Aortic smooth muscle cell (primary cell): ENCODE data around the gene ARAF. TPM values are rescaled to one million over a fixed set of nuclear protein-coding genes. Genes with fewer than 3 reads are reported as not detected.

ENCODE experiments used
- total RNA-seq: library from RNA; depleted of rRNA; stranded (reverse); fragments of >200 nt; gene quantifications from 2 replicates; pipeline ENCODE4 v1.2.3, GENCODE V29; 2014

Gene ARAF
- 14.7 and 15.1 TPM in 2 replicates for total RNA-seq

DNA sequence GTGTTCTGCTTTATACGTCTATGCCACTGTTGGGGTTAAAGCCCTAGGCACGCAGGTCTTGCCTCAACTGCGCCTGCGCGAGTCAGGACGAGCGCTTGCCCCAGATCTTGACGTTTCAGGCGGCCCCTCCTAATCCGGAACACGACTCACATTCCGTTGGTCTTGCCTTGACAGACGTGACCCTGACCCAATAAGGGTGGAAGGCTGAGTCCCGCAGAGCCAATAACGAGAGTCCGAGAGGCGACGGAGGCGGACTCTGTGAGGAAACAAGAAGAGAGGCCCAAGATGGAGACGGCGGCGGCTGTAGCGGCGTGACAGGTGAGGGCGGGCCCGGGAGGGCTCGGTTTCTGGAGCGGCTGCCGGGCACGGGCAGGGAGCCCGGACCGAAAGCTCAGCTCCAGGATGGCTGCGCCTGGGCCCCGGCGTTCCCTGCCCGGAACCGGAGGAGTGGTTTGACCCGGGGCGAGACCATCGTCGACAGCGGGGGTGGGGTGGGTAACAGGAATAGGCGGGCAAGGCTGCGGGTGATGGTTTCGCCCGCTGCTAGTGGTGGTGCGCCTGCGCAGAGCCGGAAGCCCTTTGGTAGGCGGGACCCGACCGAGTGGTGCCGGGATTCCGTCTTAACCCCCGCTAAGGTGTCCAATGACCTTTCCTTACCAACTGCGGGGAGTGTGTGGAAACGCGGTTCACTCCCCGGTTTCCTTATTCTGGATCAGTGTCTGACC, at the start of gene ARAF:
ARAF (plus strand) TSS at position 272 of the 725 bp plus-strand sequence. CDS start 1,763 bp downstream, outside the sequence.

DNA sequence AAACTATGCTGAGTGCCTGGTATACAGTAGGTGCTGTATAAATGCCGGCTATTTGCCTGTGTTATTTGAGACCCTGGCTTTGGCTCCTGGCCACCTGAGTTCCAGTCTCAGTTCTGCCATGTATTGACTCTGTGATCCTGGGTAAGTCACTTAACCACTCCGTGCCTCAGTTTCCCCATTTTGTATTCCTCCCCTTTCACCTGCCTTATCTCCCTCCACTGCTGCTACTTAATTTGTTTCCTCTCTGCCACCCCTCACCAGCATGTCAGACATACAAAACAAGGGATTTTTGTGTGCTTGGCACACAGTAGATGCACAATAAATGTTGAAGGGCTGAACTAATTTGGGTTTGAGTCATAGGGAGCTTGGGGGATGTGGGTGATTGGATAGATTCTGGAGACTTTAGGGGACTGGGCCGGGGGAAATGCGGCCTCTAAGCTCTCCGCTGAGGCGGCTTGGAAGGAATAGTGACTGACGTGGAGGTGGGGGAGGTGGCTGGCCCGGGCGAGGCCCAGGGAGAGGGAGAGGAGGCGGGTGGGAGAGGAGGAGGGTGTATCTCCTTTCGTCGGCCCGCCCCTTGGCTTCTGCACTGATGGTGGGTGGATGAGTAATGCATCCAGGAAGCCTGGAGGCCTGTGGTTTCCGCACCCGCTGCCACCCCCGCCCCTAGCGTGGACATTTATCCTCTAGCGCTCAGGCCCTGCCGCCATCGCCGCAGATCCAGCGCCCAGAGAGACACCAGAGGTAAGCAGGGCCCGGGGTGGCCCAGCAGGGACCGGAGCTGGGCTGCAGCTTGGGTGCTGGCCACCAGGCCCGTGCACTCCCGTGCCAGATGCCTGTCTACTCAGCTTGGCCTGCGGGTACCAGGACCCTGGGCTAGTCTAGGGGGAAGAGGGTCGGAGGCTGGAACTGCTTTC, 21.0 kb downstream of the ARAF start, which contains the start of gene TIMP1:
TIMP1 (plus strand) TSS at position 706 of the 917 bp plus-strand sequence. CDS start 980 bp downstream, outside the sequence.

DNA sequence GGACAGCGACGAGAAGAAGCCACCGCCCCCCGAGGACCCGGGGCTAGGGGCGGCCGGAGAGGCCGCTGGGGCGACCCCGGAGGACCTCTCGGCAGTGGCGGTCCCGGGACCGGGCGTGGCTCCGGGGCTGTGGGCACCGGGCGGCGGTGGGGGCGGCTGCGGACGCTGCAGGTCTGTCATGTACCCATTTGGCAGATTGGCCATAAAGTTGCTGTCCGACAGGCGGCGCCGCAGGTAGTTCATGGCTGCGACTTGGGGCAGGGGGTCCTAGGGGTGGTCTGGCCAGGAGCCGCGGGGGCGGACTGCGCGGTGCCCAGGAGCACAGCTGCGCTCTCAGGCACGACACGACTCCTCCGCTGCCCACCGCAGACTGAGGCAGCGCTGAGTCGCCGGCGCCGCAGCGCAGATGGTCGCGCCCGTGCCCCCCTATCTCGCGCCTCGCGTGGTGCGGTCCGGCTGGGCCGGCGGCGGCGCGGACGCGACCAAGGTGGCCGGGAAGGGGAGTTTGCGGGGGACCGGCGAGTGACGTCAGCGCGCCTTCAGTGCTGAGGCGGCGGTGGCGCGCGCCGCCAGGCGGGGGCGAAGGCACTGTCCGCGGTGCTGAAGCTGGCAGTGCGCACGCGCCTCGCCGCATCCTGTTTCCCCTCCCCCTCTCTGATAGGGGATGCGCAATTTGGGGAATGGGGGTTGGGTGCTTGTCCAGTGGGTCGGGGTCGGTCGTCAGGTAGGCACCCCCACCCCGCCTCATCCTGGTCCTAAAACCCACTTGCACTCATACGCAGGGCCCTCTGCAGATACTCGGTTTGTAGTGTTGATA, 58.7 kb downstream of the ARAF start, which contains the start of gene SYN1:
SYN1 (minus strand) TSS at position 372 of the 817 bp plus-strand sequence; CDS start at position 243, 129 bp downstream.

Other genes with a start within 250 kb of the ARAF start
- gene ZNF157, start 190.6 kb upstream of the ARAF start, total RNA-seq = 0.12 and 0.13 TPM in 2 replicates
- 5.5 and 7.4 TPM in 2 replicates for gene ZNF41, start 78.0 kb upstream of the ARAF start, total RNA-seq
- 439 and 508 TPM in 2 replicates for gene TIMP1, start 21.2 kb downstream of the ARAF start, total RNA-seq
- gene SYN1, start 58.7 kb downstream of the ARAF start, total RNA-seq = 0.19 and 0.40 TPM in 2 replicates
- gene CFP, start 68.7 kb downstream of the ARAF start, total RNA-seq = 0.13 and 0.25 TPM in 2 replicates
- gene ELK1, start 89.4 kb downstream of the ARAF start, total RNA-seq = 12.1 and 13.6 TPM in 2 replicates
- gene UXT, start 98.0 kb downstream of the ARAF start, total RNA-seq = 104 and 120 TPM in 2 replicates